ENCODE results near the gene NEAT1. TPM values are rescaled to one million over a fixed set of nuclear protein-coding genes. Genes with fewer than 3 reads are reported as not detected.

NEAT1 gene
- total and polyA plus RNA-seq, 9 of the 15 experiments (the other 6 are each of a cell fraction or from before 2014, with no cell fraction given), result 20.1 to 389 (median 62.8) TPM

DNA sequence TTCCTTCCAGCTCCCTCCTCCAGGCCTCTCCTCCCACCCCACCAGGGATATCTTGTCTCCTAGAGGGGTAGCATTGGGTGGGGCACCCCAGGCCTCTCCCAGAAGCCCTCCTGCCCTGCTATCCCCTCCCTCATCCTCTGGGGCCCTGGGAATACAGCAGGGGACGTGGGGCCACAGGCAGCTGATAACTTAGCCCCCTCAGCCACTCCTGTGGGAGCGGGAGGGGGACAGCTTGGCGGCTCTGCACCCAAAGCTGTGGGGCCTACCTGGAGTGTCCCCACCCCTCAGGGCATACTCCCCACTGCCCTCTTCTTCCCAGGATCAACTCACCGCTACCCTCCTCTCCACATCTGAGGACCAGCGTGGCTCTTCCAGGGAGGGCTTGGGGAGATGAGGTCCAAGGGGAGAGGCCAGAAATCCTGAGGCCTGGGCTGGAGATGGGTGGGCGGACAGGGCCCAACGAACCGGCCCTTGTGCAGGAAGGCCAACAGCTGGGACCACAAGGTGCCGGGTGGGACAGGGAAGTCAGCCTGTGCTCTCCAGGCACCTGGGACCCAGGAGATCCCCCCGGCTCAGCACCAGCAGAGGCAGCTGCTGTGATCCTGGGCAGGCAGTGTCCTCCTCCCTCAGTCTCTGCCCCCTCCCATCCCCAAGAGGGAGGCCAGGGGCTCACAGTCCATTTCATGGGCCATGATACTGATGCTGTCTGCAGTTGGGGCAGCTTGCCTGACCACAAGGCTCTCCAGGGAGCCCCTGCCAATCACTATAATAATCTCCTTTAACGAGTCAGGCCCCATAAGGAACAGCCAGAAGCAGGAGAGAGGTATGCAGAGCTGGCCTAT, 23.2 kb downstream of the NEAT1 start:
- Histone ChIP-seq H4K20me1 (replicated peaks; ENCODE audit: control insufficient read depth, insufficient read depth, low read length) (peaks cover 17% of the 10 kb centered on the region; the same call in 1 of the 2 replicates), H3K9ac (ENCODE audit: insufficient read depth in 1 of 2, low read depth in 2 of 2, low read length in 2 of 2) (peak overlapping the region in 1 of 2 experiments; percentile 78; a peak in 2 of 4 replicates), H3K4me3 (no peak overlapping the region), H3K4me1 (replicated peaks in 1 of 2; ENCODE audit: control insufficient read depth in 2 of 2, insufficient read depth in 2 of 2, low read length in 2 of 2) (peaks cover 22 to 64% of the 10 kb centered on the region in 2 experiments; a peak in 4 of 5 replicates), H3K4me2 (ENCODE audit: insufficient read depth, low read length) (no peak overlapping the region), H3K9me3 (replicated peaks; ENCODE audit: control insufficient read depth, insufficient read depth, low read depth, low read length) (no peaks in the 10 kb centered on the region), H3K27me3 (ENCODE audit: control insufficient read depth in 2 of 2, insufficient read depth in 2 of 2, low read length in 2 of 2) (no peaks in the 10 kb centered on the region), H2AFZ (ENCODE audit: low read depth, low read length) (no peak overlapping the region), H3K36me3 (ENCODE audit: control insufficient read depth, insufficient read depth, low read length) (peaks cover 47% of the 10 kb centered on the region; the same call in 2 of the 3 replicates), H3K79me2 (ENCODE audit: control insufficient read depth, insufficient read depth, low read length) (peaks cover 26% of the 10 kb centered on the region), H3K27ac (ENCODE audit: extremely low read depth, low read depth, low read length) (no peak overlapping the region; the same call in 2 of the 3 replicates), H3K9me1 (ENCODE audit: control insufficient read depth, insufficient read depth, low read length) (no peaks in the 10 kb centered on the region)
- in situ Hi-C loops (cut with MboI) (no loop called here), intact Hi-C loops (cut with micrococcal nuclease) (no loop called here)
- FAIRE-seq (no peak), DNase-seq (ENCODE audit: extremely low read depth in 1 of 4, low spot score in 3 of 4) (peak in 1 of 4 experiments; percentile 19), ATAC-seq (peak; percentile 6)
- ChIA-PET CTCF (ENCODE audit: low intra/inter-chr PET ratio) (no interaction called here), POLR2A (interaction anchor here (0.6 to 12.0 kb wide), 16 partner anchors 9 to 169 kb away, joined by 3 to 309 read pairs (median 8); partner anchors contain the start of genes MALAT1 and NEAT1)
- WGBS (ENCODE audit: insufficient coverage, low coverage, missing lambda C conversion rate), result 65% methylated on average over 11 of the region's 11 CpGs
- no TSS peak for BruUV-seq (replicated peaks)
- 0 out of 2 replicates have a peak, but pooled peaks have one; percentile 1 for TF ChIP-seq CREM (IDR thresholded peaks at IDR 0.05; ENCODE audit: low read depth)
- peak; percentile 69; the same call in 1 of the 2 replicates for TF ChIP-seq CTBP1 (IDR thresholded peaks at IDR 0.05; ENCODE audit: borderline replicate concordance)
- peak; percentile 10 for TF ChIP-seq CCNT2 (IDR thresholded peaks at IDR 0.05; ENCODE audit: borderline replicate concordance, extremely low read depth, insufficient read length, low read depth, low read length)
- TF ChIP-seq RBM22 (IDR thresholded peaks at IDR 0.05; ENCODE audit: low read depth, low read length, poor library complexity, severe bottlenecking), result peak; percentile 90
- TF ChIP-seq, protein P1, sequence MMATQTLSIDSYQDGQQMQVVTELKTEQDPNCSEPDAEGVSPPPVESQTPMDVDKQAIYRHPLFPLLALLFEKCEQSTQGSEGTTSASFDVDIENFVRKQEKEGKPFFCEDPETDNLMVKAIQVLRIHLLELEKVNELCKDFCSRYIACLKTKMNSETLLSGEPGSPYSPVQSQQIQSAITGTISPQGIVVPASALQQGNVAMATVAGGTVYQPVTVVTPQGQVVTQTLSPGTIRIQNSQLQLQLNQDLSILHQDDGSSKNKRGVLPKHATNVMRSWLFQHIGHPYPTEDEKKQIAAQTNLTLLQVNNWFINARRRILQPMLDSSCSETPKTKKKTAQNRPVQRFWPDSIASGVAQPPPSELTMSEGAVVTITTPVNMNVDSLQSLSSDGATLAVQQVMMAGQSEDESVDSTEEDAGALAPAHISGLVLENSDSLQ (IDR thresholded peaks at IDR 0.05), result peak; percentile 91
- TF ChIP-seq ELF4 (CRISPR knock-in tag; IDR thresholded peaks at IDR 0.05), result no peak
- TF ChIP-seq, protein P2, sequence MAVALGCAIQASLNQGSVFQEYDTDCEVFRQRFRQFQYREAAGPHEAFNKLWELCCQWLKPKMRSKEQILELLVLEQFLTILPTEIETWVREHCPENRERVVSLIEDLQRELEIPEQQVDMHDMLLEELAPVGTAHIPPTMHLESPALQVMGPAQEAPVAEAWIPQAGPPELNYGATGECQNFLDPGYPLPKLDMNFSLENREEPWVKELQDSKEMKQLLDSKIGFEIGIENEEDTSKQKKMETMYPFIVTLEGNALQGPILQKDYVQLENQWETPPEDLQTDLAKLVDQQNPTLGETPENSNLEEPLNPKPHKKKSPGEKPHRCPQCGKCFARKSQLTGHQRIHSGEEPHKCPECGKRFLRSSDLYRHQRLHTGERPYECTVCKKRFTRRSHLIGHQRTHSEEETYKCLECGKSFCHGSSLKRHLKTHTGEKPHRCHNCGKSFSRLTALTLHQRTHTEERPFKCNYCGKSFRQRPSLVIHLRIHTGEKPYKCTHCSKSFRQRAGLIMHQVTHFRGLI (CRISPR knock-in tag; IDR thresholded peaks at IDR 0.05), result no peak
- TF ChIP-seq CBFA2T2 (conservative IDR thresholded peaks at IDR 0.05), result no peak
- TF ChIP-seq, protein P3, sequence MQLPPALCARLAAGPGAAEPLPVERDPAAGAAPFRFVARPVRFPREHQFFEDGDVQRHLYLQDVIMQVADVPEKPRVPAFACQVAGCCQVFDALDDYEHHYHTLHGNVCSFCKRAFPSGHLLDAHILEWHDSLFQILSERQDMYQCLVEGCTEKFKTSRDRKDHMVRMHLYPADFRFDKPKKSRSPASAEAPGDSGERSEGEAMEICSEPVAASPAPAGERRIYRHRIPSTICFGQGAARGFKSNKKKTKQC (CRISPR knock-in tag; IDR thresholded peaks at IDR 0.05), result no peak
- peak; percentile 59 for TF ChIP-seq POLR2B (IDR thresholded peaks at IDR 0.05; ENCODE audit: low read depth, partially characterized antibody)
- TF ChIP-seq, protein P4, sequence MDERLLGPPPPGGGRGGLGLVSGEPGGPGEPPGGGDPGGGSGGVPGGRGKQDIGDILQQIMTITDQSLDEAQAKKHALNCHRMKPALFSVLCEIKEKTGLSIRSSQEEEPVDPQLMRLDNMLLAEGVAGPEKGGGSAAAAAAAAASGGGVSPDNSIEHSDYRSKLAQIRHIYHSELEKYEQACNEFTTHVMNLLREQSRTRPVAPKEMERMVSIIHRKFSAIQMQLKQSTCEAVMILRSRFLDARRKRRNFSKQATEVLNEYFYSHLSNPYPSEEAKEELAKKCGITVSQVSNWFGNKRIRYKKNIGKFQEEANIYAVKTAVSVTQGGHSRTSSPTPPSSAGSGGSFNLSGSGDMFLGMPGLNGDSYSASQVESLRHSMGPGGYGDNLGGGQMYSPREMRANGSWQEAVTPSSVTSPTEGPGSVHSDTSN (CRISPR knock-in tag; IDR thresholded peaks at IDR 0.05; ENCODE audit: low read depth), result no peak
- TF ChIP-seq, protein P4 (tag; conservative IDR thresholded peaks at IDR 0.05; ENCODE audit: low read depth), result 0 out of 2 replicates have a peak, but pooled peaks have one; percentile 31
- no peak for TF ChIP-seq ZNF384 (IDR thresholded peaks at IDR 0.05; ENCODE audit: low read depth, low read length)

Measured in K562 (cell line).